ENCODE measurements around the gene HK1.

- TF ChIP-seq CTCF (IDR thresholded peaks at IDR 0.05), result no peak
- TF ChIP-seq POLR2A (IDR thresholded peaks at IDR 0.05), result no peak
Observed at GRCh38 chr10:69401416-69401815, 123.1 kb downstream of the HK1 start.

Measured in uterus (tissue), 2 donors.